Heart left ventricle (tissue), 16 donors: Measurements from ENCODE around the gene FANCD2OS. TPM values are rescaled to one million over a fixed set of nuclear protein-coding genes. Genes with fewer than 3 reads are reported as not detected.
"Not testable (repeated sequence)": the region's sequence is repeated elsewhere in the genome, so short reads cannot be mapped to it uniquely, and the experiment has no call there.

Experiments
- ATAC-seq, 4 donors: fragments of 200-7000 bp; cut with Tn5 transposase; one replicate each; pipeline ENCODE4 v1.9.1; 2020 to 2022; ENCODE audit warnings: moderate library complexity in 4 of 4, mild to moderate bottlenecking in 3 of 4, moderate number of reproducible peaks in 1 of 4
- DNase-seq, 5 donors: peaks; one replicate each; pipeline ENCODE4 v3.0.0-alpha.2; 2020
- H3K27ac ChIP-seq, 12 donors: fragments of 200-600 bp; sonication (generic) in 4 of 12; one replicate each; pipeline versions ENCODE4 v1.5.0 to v1.8.0; 2016 to 2022; ENCODE audit warnings: mild to moderate bottlenecking in 2 of 12
- H3K27me3 ChIP-seq, 9 donors: fragments of 200-600 bp; sonication (generic) in 2 of 9; one replicate each; pipeline versions ENCODE4 v1.5.1 to v1.8.0; 2016 to 2022; ENCODE audit warnings: mild to moderate bottlenecking in 3 of 9
- H3K36me3 ChIP-seq, 9 donors: fragments of 200-600 bp; sonication (generic) in 2 of 9; one replicate each; pipeline versions ENCODE4 v1.5.0 to v1.8.0; 2018 to 2022; ENCODE audit warnings: mild to moderate bottlenecking in 2 of 9
- H3K4me1 ChIP-seq, 12 donors: fragments of 200-600 bp; sonication (generic) in 4 of 12; one replicate each; pipeline versions ENCODE4 v1.5.0 to v1.8.0; 2016 to 2022; ENCODE audit warnings: mild to moderate bottlenecking in 3 of 12
- H3K4me3 ChIP-seq, 12 donors: fragments of 200-600 bp; sonication (generic) in 4 of 12; one replicate each; pipeline versions ENCODE4 v1.5.0 to v1.8.0; 2017 to 2022; ENCODE audit warnings: mild to moderate bottlenecking in 9 of 12, moderate library complexity in 4 of 12
- H3K9me3 ChIP-seq, 12 donors: fragments of 200-600 bp; sonication (generic) in 4 of 12; one replicate each; pipeline versions ENCODE4 v1.5.0 to v1.8.0; 2016 to 2022; ENCODE audit warnings: mild to moderate bottlenecking in 1 of 12
- CTCF ChIP-seq, 12 donors: fragments of 200-600 bp; sonication (generic) in 4 of 12; IDR thresholded peaks; one replicate each; pipeline versions ENCODE4 v1.5.0 to v1.8.0; 2018 to 2022; ENCODE audit warnings: antibody characterized with exemption in 12 of 12, mild to moderate bottlenecking in 5 of 12
- POLR2A ChIP-seq, 2 donors: fragments of 450-650 bp; IDR thresholded peaks; one replicate each; pipeline ENCODE4 v1.6.1; 2017; ENCODE audit warnings: antibody characterized with exemption in 2 of 2, mild to moderate bottlenecking in 2 of 2, moderate library complexity in 2 of 2
- WGBS, 4 donors: extraction: QIAGEN DNeasy Blood & Tissue Kit in 2 of 4; methylation state at CpG; one replicate each; pipeline versions ENCODE4 v1.1.5 to v1.1.7; 2013 to 2018; 5-methylcytosine and 5-hydroxymethylcytosine counted together
- intact Hi-C, 10 donors: fragments of 100-400 bp; cut with DNase I; formaldehyde crosslinking; loops; one replicate each; pipeline versions ENCODE4 v1.11.1 to v1.14.2; 2022
- polyA plus RNA-seq, 2 donors: library from polyadenylated mRNA; stranded (reverse); fragments of 200-250 nt; gene quantifications; one replicate each; pipeline ENCODE4 v1.2.3, GENCODE V29; 2013
- total RNA-seq, 9 donors: library from RNA; depleted of rRNA in 2 of 9; stranded (reverse); fragments of >200 nt in 2 of 9; fragmentation: NEBNext Ultra II Directional in 3 of 9; extraction: Animal tissue kit (Norgen Biotek cat#: 25700) in 3 of 9; gene quantifications; one replicate each; pipeline versions ENCODE4 v1.1.0 to v1.2.4, GENCODE V29; 2016 to 2023
- donor health status: ischemic (EF 13 %, LVEDD 7.1; RV severe dilation, severe dysfunction).
- donor health status: healthy with polysubstance abuse.
- donor health status: DM: no; HTN: yes; CAD: no.
- donor health status: DM: no; HTN: no; CAD: no.
- donor health status: ischemic (EF 25% LVEDD 6.9; RV normal size, moderate dysfunction).
- donor health status: ischemic (EF 25% LVEDD 5.7; RV mildly dilated, moderate dysfunction).
- donor health status: healthy.
- donor health status: DM: yes; HTN: yes; CAD: no.
- donor health status: ischemic (EF 35%, LVEDD 5.7; RV mildly dilated, moderate dysfunction).
- donor health status: nonischemic (EF 11% LVEDD 7.7; RV severe dilation, severe dysfunction).
- donor health status: DM: yes; HTN: yes; CAD: no.
- donor health status: PGD.
- donor health status: ischemic (EF 29% LVEDD 5.4; RV normal size, mild dysfunction).
- donor health status: nonischemic (EF 23%, LVEDD 6.1; RV moderate dilation, normal function).

Gene FANCD2OS
- total and polyA plus RNA-seq, 11 donors = not detected

- Histone ChIP-seq H3K9me3 (no peaks in the 10 kb centered on the region), H3K4me3 (no peak overlapping the region), H3K27ac (no peak overlapping the region), H3K36me3 (peaks cover 0 to 29% (median 0%) of the 10 kb centered on the region in 9 donors), H3K27me3 (no peaks in the 10 kb centered on the region), H3K4me1 (no peaks in the 10 kb centered on the region)
- ATAC-seq (no peak), DNase-seq (no peak)
- TF ChIP-seq CTCF (IDR thresholded peaks at IDR 0.05) (no peak), POLR2A (IDR thresholded peaks at IDR 0.05) (no peak)
- intact Hi-C loops = no loop called here
- WGBS, 4 donors = 91 to 97% (median 96%) methylated on average over 1 of the region's 1 CpG
Measured at GRCh38 chr3:10085738-10086137, 22.3 kb downstream of the FANCD2OS start.

- Histone ChIP-seq H3K27me3 (no peaks in the 10 kb centered on the region), H3K4me1 (no peaks in the 10 kb centered on the region), H3K4me3 (no peak overlapping the region), H3K9me3 (no peaks in the 10 kb centered on the region), H3K36me3 (peaks cover 0 to 17% (median 0%) of the 10 kb centered on the region in 9 donors), H3K27ac (no peak overlapping the region)
- no peak for TF ChIP-seq POLR2A (IDR thresholded peaks at IDR 0.05)
- TF ChIP-seq CTCF (IDR thresholded peaks at IDR 0.05) = no peak
- 92 to 96% (median 95%) methylated on average over 4 of the region's 4 CpGs for WGBS, 4 donors
- intact Hi-C loops = no loop called here
- DNase-seq (no peak), ATAC-seq (no peak)
Measured at GRCh38 chr3:10081871-10082270, 26.2 kb downstream of the FANCD2OS start.

- no peaks in the 10 kb centered on the region for H3K9me3 ChIP-seq
- intact Hi-C loops = no loop called here
- H3K27me3 ChIP-seq = no peaks in the 10 kb centered on the region
- DNase-seq (no peak), ATAC-seq (no peak)
- TF ChIP-seq CTCF (IDR thresholded peaks at IDR 0.05) = no peak
- no peak for TF ChIP-seq POLR2A (IDR thresholded peaks at IDR 0.05)
- peaks cover 0 to 5% (median 0%) of the 10 kb centered on the region in 9 donors for H3K36me3 ChIP-seq
- H3K4me3 ChIP-seq = no peak overlapping the region
- no peaks in the 10 kb centered on the region for H3K4me1 ChIP-seq
- H3K27ac ChIP-seq = no peak overlapping the region
Measured at GRCh38 chr3:10074666-10075065, 33.4 kb downstream of the FANCD2OS start.

GRCh38 chr3:10070077-10070476, 38.0 kb downstream of the FANCD2OS start:
- intact Hi-C loops = not testable (repeated sequence)

GRCh38 chr3:10055097-10055496, 53.0 kb downstream of the FANCD2OS start:
- H3K9me3 ChIP-seq = no peaks in the 10 kb centered on the region
- ATAC-seq = no peak
- intact Hi-C loops = no loop called here
- H3K36me3 ChIP-seq = peaks cover 0 to 8% (median 0%) of the 10 kb centered on the region in 9 donors
- no peak overlapping the region for H3K4me3 ChIP-seq
- no peak for TF ChIP-seq POLR2A (IDR thresholded peaks at IDR 0.05)
- no peak for TF ChIP-seq CTCF (IDR thresholded peaks at IDR 0.05)
- H3K27ac ChIP-seq = no peak overlapping the region
- no peaks in the 10 kb centered on the region for H3K27me3 ChIP-seq
- 96 to 98% (median 97%) methylated on average over 4 of the region's 4 CpGs for WGBS, 4 donors
- H3K4me1 ChIP-seq = no peaks in the 10 kb centered on the region
- DNase-seq = no peak

More at GRCh38 chr3:10070077-10070476, 38.0 kb downstream of the FANCD2OS start:
- WGBS, 4 donors = 97 to 98% (median 98%) methylated on average over 10 to 32 of the region's 33 CpGs
- H3K9me3 ChIP-seq, DNase-seq, H3K4me1 ChIP-seq, ATAC-seq, H3K4me3 ChIP-seq, H3K27me3 ChIP-seq, H3K27ac ChIP-seq: not testable (repeated sequence)
- H3K36me3 ChIP-seq = peaks cover 0 to 14% (median 0%) of the 10 kb centered on the region in 9 donors
